Neural cell (in vitro differentiated cells): ENCODE results near the gene ERGIC3. TPM values are rescaled to one million over a fixed set of nuclear protein-coding genes. Genes with fewer than 3 reads are reported as not detected.

Source experiments
- H2AFZ ChIP-seq: fragments of 200-600, 300-800 bp; sonication (generic), shearing (Covaris generic); 2 replicates; pipeline ENCODE4 v1.6.0; 2014; ENCODE audit warnings: low read depth, mild to moderate bottlenecking, antibody characterized with exemption, low read length, moderate library complexity
- H3F3A ChIP-seq: fragments of 200-600 bp; shearing (Covaris generic); 2 replicates; pipeline ENCODE4 v1.6.1; 2016; ENCODE audit warnings: mild to moderate bottlenecking, moderate library complexity, mixed read lengths, antibody characterized with exemption, low read length; ENCODE audit not compliant: insufficient read depth, poor library complexity, severe bottlenecking
- H3K27ac ChIP-seq: fragments of 200-600, 300-800 bp; sonication (generic), shearing (Covaris generic); 2 replicates; pipeline ENCODE4 v1.5.1; 2014; ENCODE audit warnings: mild to moderate bottlenecking, low read length, moderate library complexity
- H3K27me3 ChIP-seq: fragments of 300-800, 200-600 bp; sonication (generic), shearing (Covaris generic); 2 replicates; pipeline ENCODE4 v1.6.0; 2014; ENCODE audit warnings: mild to moderate bottlenecking, low read depth, low read length, moderate library complexity; ENCODE audit not compliant: insufficient read depth
- H3K36me3 ChIP-seq: fragments of 300-800, 200-600 bp; sonication (generic), shearing (Covaris generic); 2 replicates; pipeline ENCODE4 v1.5.1; 2014; ENCODE audit warnings: mild to moderate bottlenecking, antibody characterized with exemption, low read length, moderate library complexity; ENCODE audit not compliant: insufficient read depth
- H3K4me2 ChIP-seq: fragments of 300-800, 200-600 bp; sonication (generic), shearing (Covaris generic); 2 replicates; pipeline ENCODE4 v1.6.0; 2014; ENCODE audit warnings: mild to moderate bottlenecking, low read length
- H3K4me3 ChIP-seq: fragments of 300-800, 200-600 bp; sonication (generic), shearing (Covaris generic); 2 replicates; pipeline ENCODE4 v1.5.1; 2014; ENCODE audit warnings: mild to moderate bottlenecking, low read length, moderate library complexity
- H3K79me2 ChIP-seq: fragments of 200-600 bp; shearing (Covaris generic); replicated peaks from 2 replicates; pipeline ENCODE4 v1.6.0; 2014; ENCODE audit warnings: mild to moderate bottlenecking, low read length, moderate library complexity; ENCODE audit not compliant: insufficient read depth
- H3K9ac ChIP-seq: fragments of 300-800, 200-600 bp; sonication (generic), shearing (Covaris generic); 2 replicates; pipeline ENCODE4 v1.6.1; 2016; ENCODE audit warnings: mild to moderate bottlenecking, low read length, mixed read lengths
- H3K9me2 ChIP-seq: fragments of 200-600 bp; shearing (Covaris generic); 2 replicates; pipeline ENCODE4 v1.6.1; 2016; ENCODE audit warnings: mild to moderate bottlenecking, low read length, mixed read lengths; ENCODE audit not compliant: insufficient read depth
- H3K9me3 ChIP-seq: fragments of 200-600, 300-800 bp; sonication (generic), shearing (Covaris generic); 2 replicates; pipeline ENCODE4 v1.6.1; 2016; ENCODE audit warnings: mild to moderate bottlenecking, mixed run types, low read length, moderate library complexity, mixed read lengths
- H4K20me1 ChIP-seq: fragments of 200-600 bp; shearing (Covaris generic); 2 replicates; pipeline ENCODE4 v1.6.1; 2016; ENCODE audit warnings: mild to moderate bottlenecking, mixed run types; ENCODE audit not compliant: insufficient read depth
- CTCF ChIP-seq: fragments of 450-650 bp; IDR thresholded peaks from 2 replicates; pipeline ENCODE4 v1.5.1; 2014; ENCODE audit warnings: antibody characterized with exemption, mild to moderate bottlenecking, moderate library complexity; ENCODE audit not compliant: poor library complexity, severe bottlenecking
- EP300 ChIP-seq: fragments of 450-650 bp; conservative IDR thresholded peaks from 2 replicates; pipeline ENCODE4 v1.6.1; 2014; ENCODE audit warnings: antibody characterized with exemption, mild to moderate bottlenecking, moderate library complexity; ENCODE audit not compliant: poor library complexity, severe bottlenecking
- EZH2 ChIP-seq: fragments of 200-600, 300-800 bp; shearing (Covaris generic), sonication (generic); IDR thresholded peaks from 2 replicates; pipeline ENCODE4 v1.6.1; 2014; ENCODE audit warnings: antibody characterized with exemption, low read length, borderline replicate concordance, mild to moderate bottlenecking; ENCODE audit not compliant: insufficient read depth, poor library complexity, severe bottlenecking
- MXI1 ChIP-seq: fragments of 450-650 bp; conservative IDR thresholded peaks from 2 replicates; pipeline ENCODE4 v1.6.1; 2014; ENCODE audit warnings: antibody characterized with exemption, mild to moderate bottlenecking; ENCODE audit not compliant: poor library complexity, severe bottlenecking
- POLR2AphosphoS5 ChIP-seq: IDR thresholded peaks from 2 replicates; pipeline ENCODE4 v1.6.1; 2012
- RAD21 ChIP-seq: fragments of 450-650 bp; conservative IDR thresholded peaks from 2 replicates; pipeline ENCODE4 v1.6.1; 2014; ENCODE audit warnings: antibody characterized with exemption, mild to moderate bottlenecking, moderate library complexity
- REST ChIP-seq: IDR thresholded peaks from 2 replicates; pipeline ENCODE4 v1.6.1; 2012; ENCODE audit warnings: borderline replicate concordance
- SMC3 ChIP-seq: fragments of 450-650 bp; conservative IDR thresholded peaks from 2 replicates; pipeline ENCODE4 v1.6.1; 2014; ENCODE audit warnings: antibody characterized with exemption, mild to moderate bottlenecking, moderate library complexity; ENCODE audit not compliant: poor library complexity
- TAF1 ChIP-seq: IDR thresholded peaks from 2 replicates; pipeline ENCODE4 v1.6.1; 2012; ENCODE audit warnings: low read depth
- polyA plus RNA-seq: library from polyadenylated mRNA; depleted of rRNA; stranded (reverse); fragments of >200 nt; gene quantifications from 2 replicates; pipeline ENCODE4 v1.2.3, GENCODE V29; 2014

The ERGIC3 gene
- polyA plus RNA-seq, 1 donor from 2014 or later = 385 TPM

GRCh38 chr20:35560541-35560940, 18.7 kb downstream of the ERGIC3 start:
- TF ChIP-seq REST = no peak
- no peak for TF ChIP-seq EP300
- no peak for TF ChIP-seq CTCF
- TF ChIP-seq TAF1 = no peak
- no peak for TF ChIP-seq MXI1
- no peak for TF ChIP-seq SMC3
- TF ChIP-seq RAD21 = no peak
- no peak for TF ChIP-seq POLR2AphosphoS5
- no peak for TF ChIP-seq EZH2
- no peak overlapping the region for H3K27ac ChIP-seq

GRCh38 chr20:35561268-35561667, 19.4 kb downstream of the ERGIC3 start:
- H3K9me2 ChIP-seq = no peaks in the 10 kb centered on the region
- H3K79me2 ChIP-seq = no peaks in the 10 kb centered on the region
- no peak overlapping the region for H2AFZ ChIP-seq
- H3K36me3 ChIP-seq = no peaks in the 10 kb centered on the region
- TF ChIP-seq EP300 (no peak), MXI1 (no peak), POLR2AphosphoS5 (no peak), CTCF (peak; percentile 28), SMC3 (peak; percentile 35)
- H3K27me3 ChIP-seq = no peaks in the 10 kb centered on the region
- no peaks in the 10 kb centered on the region for H4K20me1 ChIP-seq
- H3F3A ChIP-seq = no peaks in the 10 kb centered on the region
- H3K9me3 ChIP-seq = no peaks in the 10 kb centered on the region
- no peak overlapping the region for H3K4me2 ChIP-seq
- H3K9ac ChIP-seq = no peak overlapping the region
- no peak overlapping the region for H3K27ac ChIP-seq
- no peak overlapping the region for H3K4me3 ChIP-seq

More at GRCh38 chr20:35560541-35560940, 18.7 kb downstream of the ERGIC3 start:
- H4K20me1 ChIP-seq = no peaks in the 10 kb centered on the region
- no peaks in the 10 kb centered on the region for H3K9me2 ChIP-seq
- H3K9me3 ChIP-seq = no peaks in the 10 kb centered on the region
- no peaks in the 10 kb centered on the region for H3K79me2 ChIP-seq
- no peak overlapping the region for H3K9ac ChIP-seq
- H2AFZ ChIP-seq = no peak overlapping the region
- H3K27me3 ChIP-seq = no peaks in the 10 kb centered on the region
- H3K36me3 ChIP-seq = no peaks in the 10 kb centered on the region
- H3F3A ChIP-seq = no peaks in the 10 kb centered on the region
- no peak overlapping the region for H3K4me3 ChIP-seq
- H3K4me2 ChIP-seq = no peak overlapping the region
